SK-N-SH treated with all-trans-retinoic acid at 6 μM for 48 hours (cell line): ENCODE data around the gene ZCCHC2.

Experiments
- ATAC-seq: fragments of 200-7000 bp; cut with Tn5 transposase; 3 replicates; pipeline ENCODE4 v1.9.1; 2020; ENCODE audit warnings: mild to moderate bottlenecking, moderate library complexity
- ARNTL ChIP-seq: fragments of 450-650 bp; formaldehyde crosslinking; IDR thresholded peaks from 2 replicates; pipeline ENCODE4 v1.5.0; 2020; ENCODE audit warnings: low read depth, mild to moderate bottlenecking, moderate library complexity, borderline replicate concordance
- BACH2 ChIP-seq: fragments of 250-450 bp; sonication (Bioruptor Pico); IDR thresholded peaks from 2 replicates; pipeline ENCODE4 v1.9.0; 2021; ENCODE audit warnings: mild to moderate bottlenecking, borderline replicate concordance
- CREB5 ChIP-seq: fragments of 250-450 bp; sonication (Bioruptor Pico); IDR thresholded peaks from 2 replicates; pipeline ENCODE4 v1.5.1; 2020; ENCODE audit warnings: low read depth, mild to moderate bottlenecking, moderate library complexity
- CSDC2 ChIP-seq: fragments of 250-450 bp; sonication (Bioruptor Pico); IDR thresholded peaks from 2 replicates; pipeline ENCODE4 v1.5.0; 2020; ENCODE audit warnings: mild to moderate bottlenecking, moderate library complexity
- CSRNP3 ChIP-seq: fragments of 250-450 bp; sonication (Bioruptor Pico); IDR thresholded peaks from 2 replicates; pipeline ENCODE4 v1.5.1; 2021; ENCODE audit warnings: mild to moderate bottlenecking, moderate library complexity
- ESRRG ChIP-seq: fragments of 250-450 bp; sonication (Bioruptor Pico); IDR thresholded peaks from 2 replicates; pipeline ENCODE4 v1.6.1; 2021; ENCODE audit warnings: mild to moderate bottlenecking
- GLIS3 ChIP-seq: fragments of 250-450 bp; sonication (Bioruptor Pico); IDR thresholded peaks from 2 replicates; pipeline ENCODE4 v1.5.0; 2020; ENCODE audit warnings: mild to moderate bottlenecking, moderate library complexity
- OSR1 ChIP-seq: fragments of 250-450 bp; sonication (Bioruptor Pico); IDR thresholded peaks from 2 replicates; pipeline ENCODE4 v1.8.0; 2022; ENCODE audit warnings: moderate library complexity, mild to moderate bottlenecking, inconsistent platforms
- PATZ1 ChIP-seq: fragments of 250-450 bp; sonication (Bioruptor Pico); IDR thresholded peaks from 2 replicates; pipeline ENCODE4 v1.8.0; 2020; ENCODE audit warnings: mild to moderate bottlenecking, moderate library complexity, borderline replicate concordance
- POU6F1 ChIP-seq: fragments of 250-450 bp; sonication (Bioruptor Pico); IDR thresholded peaks from 2 replicates; pipeline ENCODE4 v1.8.0; 2021; ENCODE audit warnings: low read depth, mild to moderate bottlenecking, moderate library complexity, borderline replicate concordance
- SNAI2 ChIP-seq: fragments of 250-450 bp; sonication (Bioruptor Pico); IDR thresholded peaks from 2 replicates; pipeline ENCODE4 v1.5.0; 2020; ENCODE audit warnings: mild to moderate bottlenecking, moderate library complexity
- TCF4 ChIP-seq: fragments of 250-450 bp; sonication (Bioruptor Pico); IDR thresholded peaks from 2 replicates; pipeline ENCODE4 v1.8.0; 2021; ENCODE audit warnings: mild to moderate bottlenecking, moderate library complexity, borderline replicate concordance
- TOX ChIP-seq: fragments of 250-450 bp; sonication (Bioruptor Pico); IDR thresholded peaks from 2 replicates; pipeline ENCODE4 v1.8.0; 2021; ENCODE audit warnings: mild to moderate bottlenecking, moderate library complexity, borderline replicate concordance
- TSHZ2 ChIP-seq: fragments of 250-450 bp; sonication (Bioruptor Pico); IDR thresholded peaks from 2 replicates; pipeline ENCODE4 v1.5.0; 2020; ENCODE audit warnings: mild to moderate bottlenecking, moderate library complexity
- ZC3H10 ChIP-seq: fragments of 250-450 bp; sonication (Bioruptor Pico); IDR thresholded peaks from 2 replicates; pipeline ENCODE4 v1.5.1; 2021; ENCODE audit warnings: mild to moderate bottlenecking, moderate library complexity
- ZFP30 ChIP-seq: fragments of 450-650 bp; formaldehyde crosslinking; IDR thresholded peaks from 2 replicates; pipeline ENCODE4 v1.5.0; 2022; ENCODE audit warnings: mild to moderate bottlenecking, moderate library complexity
- ZNF565 ChIP-seq: fragments of 450-650 bp; formaldehyde crosslinking; conservative IDR thresholded peaks from 2 replicates; pipeline ENCODE4 v1.5.0; 2020; ENCODE audit warnings: low read depth, mild to moderate bottlenecking, moderate library complexity
- ZNF70 ChIP-seq: fragments of 450-650 bp; formaldehyde crosslinking; IDR thresholded peaks from 2 replicates; pipeline ENCODE4 v1.5.0; 2020; ENCODE audit warnings: mild to moderate bottlenecking, moderate library complexity
- ZNF8 ChIP-seq: fragments of 450-650 bp; formaldehyde crosslinking; IDR thresholded peaks from 2 replicates; pipeline ENCODE4 v1.5.0; 2020; ENCODE audit warnings: mild to moderate bottlenecking, moderate library complexity

The ZCCHC2 gene

GRCh38 chr18:62531078-62531477 lies 8.3 kb downstream of the ZCCHC2 start (continued):
- no peak for TF ChIP-seq ZNF565 (CRISPR knock-in tag)
- TF ChIP-seq GLIS3 (CRISPR knock-in tag), result no peak

- no peak for TF ChIP-seq ZC3H10 (CRISPR knock-in tag)
- no peak for TF ChIP-seq SNAI2
- TF ChIP-seq CSDC2, result no peak
- TF ChIP-seq CREB5, result no peak
- TF ChIP-seq ZNF565 (CRISPR knock-in tag), result no peak
- TF ChIP-seq OSR1 (CRISPR knock-in tag), result no peak
- TF ChIP-seq TCF4 (CRISPR knock-in tag), result no peak
- no peak for TF ChIP-seq ESRRG (CRISPR knock-in tag)
- no peak for TF ChIP-seq BACH2 (CRISPR knock-in tag)
- no peak for TF ChIP-seq TSHZ2
- TF ChIP-seq POU6F1, result no peak
- TF ChIP-seq ZNF8 (CRISPR knock-in tag), result no peak
- no peak for TF ChIP-seq ZNF70
- TF ChIP-seq ARNTL (CRISPR knock-in tag), result no peak
- no peak for TF ChIP-seq PATZ1 (CRISPR knock-in tag)
- no peak for TF ChIP-seq CSRNP3
- no peak for TF ChIP-seq ZFP30 (CRISPR knock-in tag)
- TF ChIP-seq, all 23 proteins: peak for 0
- no peak for ATAC-seq
Measured at GRCh38 chr18:62531931-62532330, 9.1 kb downstream of the ZCCHC2 start.

GRCh38 chr18:62536005-62536404 lies 13.2 kb downstream of the ZCCHC2 start:
- TF ChIP-seq ZC3H10 (CRISPR knock-in tag) (no peak), ZNF8 (CRISPR knock-in tag) (no peak), ZFP30 (CRISPR knock-in tag) (no peak), TOX (CRISPR knock-in tag) (no peak), CSDC2 (no peak), ESRRG (CRISPR knock-in tag) (no peak), OSR1 (CRISPR knock-in tag) (no peak), CSRNP3 (no peak), SNAI2 (no peak), POU6F1 (no peak)
- no peak for ATAC-seq
